GM18868 (cell line): Measurements from ENCODE around the gene GYS1.
A peak's percentile ranks its signal among the peaks of the same experiment; 100 is the strongest.
"Not testable (repeated sequence)": the region's sequence is repeated elsewhere in the genome, so short reads cannot be mapped to it uniquely, and the experiment has no call there.

Source experiments
- ATAC-seq: cut with Tn5 transposase; IDR thresholded peaks from one replicate; pipeline ENCODE4 v1.9.1; 2021; ENCODE audit warnings: mild to moderate bottlenecking, moderate library complexity; ENCODE audit not compliant: unreplicated experiment

The GYS1 gene

DNA sequence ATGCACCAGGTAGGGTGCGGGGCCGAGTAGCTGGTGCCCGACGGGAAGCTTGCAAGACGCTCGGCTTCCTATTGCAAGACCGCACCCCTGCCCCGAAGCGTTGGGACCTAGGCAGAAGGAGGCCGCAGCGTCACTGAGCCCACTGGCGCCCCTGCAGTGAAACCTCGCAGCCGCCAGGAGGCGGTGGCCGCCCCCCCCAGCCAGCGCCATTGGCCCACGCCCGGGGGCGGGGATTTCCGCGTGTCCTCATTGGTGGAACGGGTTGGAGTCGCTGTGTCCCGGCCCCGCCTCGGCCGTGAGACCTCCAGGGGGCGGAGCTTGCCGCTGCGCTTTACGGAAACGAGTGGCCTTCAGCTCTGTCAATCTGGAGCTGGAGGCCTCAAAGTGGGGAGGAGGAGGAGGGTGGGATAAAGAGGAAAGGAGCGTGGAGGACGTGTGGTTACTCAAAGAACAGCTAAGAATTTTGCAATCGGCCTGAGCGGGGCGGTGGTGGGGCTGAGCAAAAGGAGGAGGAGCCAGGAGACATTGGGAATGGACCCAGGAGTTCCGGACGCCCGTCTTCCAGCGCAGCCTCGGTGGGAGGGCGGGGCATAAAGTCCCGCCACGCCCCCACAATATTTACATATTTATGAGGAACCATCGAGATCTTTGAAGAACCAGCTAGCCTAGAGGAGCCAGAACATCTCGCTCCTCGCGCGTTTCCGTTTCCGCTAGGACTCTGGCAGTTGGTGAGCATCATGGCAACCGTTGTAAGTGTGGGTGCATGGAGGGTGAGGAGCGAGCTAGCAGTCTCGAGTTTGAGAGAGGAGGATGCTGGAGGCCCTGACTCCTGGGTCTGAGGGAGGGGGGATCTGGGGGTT, at the start of gene GYS1, which contains the start of gene RUVBL2:
TSS of gene GYS1 (minus strand) at position 135 of the 860 bp plus-strand sequence. CDS start 197 bp downstream, outside the sequence.
TSS of gene RUVBL2 (plus strand) at position 713 of the 860 bp plus-strand sequence. CDS start at position 738, 25 bp downstream.
- peak; percentile 84 for ATAC-seq

DNA sequence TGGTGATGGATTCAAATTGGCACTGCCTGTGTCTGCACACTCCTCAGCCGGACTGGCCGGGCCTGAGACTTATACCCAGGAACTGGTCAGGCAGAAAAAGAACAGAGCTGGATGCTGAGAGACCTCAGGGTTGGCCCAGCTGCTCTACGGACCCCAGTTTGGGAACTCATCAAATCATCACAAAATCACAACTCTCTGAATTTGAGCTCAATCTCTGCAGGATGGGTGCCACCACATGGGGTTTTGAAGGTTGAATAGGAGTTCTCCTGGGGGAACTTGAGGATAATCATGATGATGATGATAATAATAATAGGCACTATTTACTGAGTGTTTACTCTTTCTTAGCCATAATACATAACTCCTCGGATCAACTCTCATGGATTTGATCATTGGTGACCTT, 49.6 kb upstream of the GYS1 start:
- ATAC-seq: not testable (repeated sequence)

DNA sequence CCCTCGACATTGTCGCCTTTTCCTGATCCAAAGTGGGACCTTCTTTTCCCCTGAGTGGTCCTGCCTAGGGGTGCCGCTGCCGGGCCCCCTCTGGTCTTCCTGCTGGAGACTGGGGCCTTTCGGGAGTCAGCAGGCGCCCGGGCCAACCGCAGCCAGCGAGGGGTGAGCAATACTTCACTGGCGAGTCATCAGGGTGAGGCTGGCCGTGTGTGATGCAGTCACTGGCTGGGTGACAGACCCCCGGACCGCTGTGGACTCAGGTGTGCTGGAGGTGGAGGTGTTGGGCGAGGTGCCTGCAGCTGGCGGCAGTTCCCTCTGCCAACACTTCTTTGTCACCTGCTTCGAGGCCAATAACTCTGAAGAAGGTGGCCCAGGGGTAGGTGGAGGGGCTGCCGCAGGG, 49.1 kb upstream of the GYS1 start:
- no peak for ATAC-seq

DNA sequence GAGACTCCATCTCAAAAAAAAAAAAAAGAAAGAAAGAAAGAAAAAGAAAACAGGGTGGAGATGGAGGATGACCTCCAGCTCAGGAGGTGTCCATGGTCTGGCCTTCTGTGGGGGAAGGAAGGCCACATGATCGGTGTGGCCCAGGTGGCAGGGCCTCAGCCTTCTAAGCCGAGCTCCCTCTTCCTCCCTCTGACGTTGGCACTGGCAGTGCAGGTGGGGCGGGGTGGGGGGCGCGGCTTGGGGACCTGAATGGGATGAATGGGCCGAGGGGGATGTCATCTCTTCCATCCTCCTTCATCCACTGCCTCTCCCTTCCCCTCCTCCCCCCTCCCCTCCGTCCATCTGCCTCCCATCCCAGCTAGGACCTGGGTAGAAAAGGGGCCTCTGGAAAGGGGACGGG, 46.6 kb upstream of the GYS1 start:
- ATAC-seq: not testable (repeated sequence)

DNA sequence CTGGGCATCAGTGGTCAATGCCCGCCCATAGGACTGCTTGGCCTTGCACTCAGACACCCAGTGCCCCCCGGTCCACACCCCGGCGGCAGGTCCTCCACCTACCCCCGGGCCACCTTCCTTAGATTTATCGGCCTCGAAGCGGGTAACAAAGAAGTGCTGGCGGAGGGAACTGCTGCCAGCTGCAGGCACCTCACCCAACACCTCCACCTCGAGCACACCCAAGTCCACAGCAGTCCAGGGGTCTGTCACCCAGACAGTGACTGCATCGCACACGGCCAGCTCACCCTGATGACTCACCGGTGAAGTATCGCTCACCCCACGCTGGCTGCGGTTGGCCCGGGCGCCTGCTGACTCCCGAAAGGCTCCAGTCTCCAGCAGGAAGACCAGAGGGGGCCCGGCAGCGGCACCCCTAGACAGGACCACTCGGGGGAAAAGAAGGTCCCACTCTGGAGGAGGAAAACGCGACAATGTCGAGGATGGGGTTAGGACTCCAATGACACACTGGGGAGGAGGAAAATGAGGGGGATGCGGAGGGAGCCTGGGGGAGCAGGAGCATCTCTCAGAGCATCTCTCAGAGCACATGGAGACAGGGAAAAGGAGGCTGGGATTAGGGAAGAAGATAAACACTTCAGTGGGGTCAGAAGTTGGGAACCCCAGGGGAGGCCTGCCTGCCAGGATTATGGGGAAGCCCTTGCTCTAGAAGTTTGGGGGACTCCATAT, 45.6 kb upstream of the GYS1 start:
- ATAC-seq: not testable (repeated sequence)

DNA sequence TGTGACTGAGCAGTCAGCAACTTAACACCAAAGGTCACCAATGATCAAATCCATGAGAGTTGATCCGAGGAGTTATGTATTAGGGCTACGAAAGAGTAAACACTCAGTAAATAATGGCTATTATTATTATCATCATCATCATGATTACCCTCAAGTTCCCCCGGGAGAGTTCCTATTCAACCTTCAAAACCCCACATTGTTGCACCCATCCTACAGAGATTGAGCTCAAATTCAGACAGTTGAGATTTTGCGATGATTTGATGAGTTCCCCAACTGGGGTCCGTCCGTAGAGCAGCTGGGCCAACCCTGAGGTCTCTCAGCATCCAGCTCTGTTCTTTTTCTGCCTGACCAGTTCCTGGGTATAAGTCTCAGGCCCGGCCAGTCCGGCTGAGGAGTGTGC, 45.0 kb upstream of the GYS1 start:
- not testable (repeated sequence) for ATAC-seq

DNA sequence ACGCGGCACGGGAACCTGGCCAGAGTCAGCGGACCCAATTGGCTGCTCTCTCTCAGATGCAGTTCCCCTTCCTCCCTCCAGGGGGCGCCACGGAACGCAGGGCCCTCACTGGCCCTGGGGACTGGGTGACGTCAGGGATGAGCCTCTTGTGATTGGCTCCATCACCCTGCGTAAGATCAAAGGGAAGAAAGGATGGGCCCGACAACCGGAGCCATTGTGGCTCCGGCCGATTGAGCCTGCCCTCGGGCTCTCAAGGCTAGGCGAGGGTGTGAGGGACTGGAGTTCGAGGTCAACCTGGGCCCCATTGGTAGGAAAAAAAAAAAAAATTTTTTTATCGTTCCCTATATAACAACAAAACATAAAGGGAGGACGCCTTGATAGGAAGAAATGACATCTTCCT, 43.7 kb upstream of the GYS1 start, which contains the start of gene CGB1:
TSS of gene CGB1 (minus strand) at position 81 of the 400 bp plus-strand sequence. CDS start 184 bp downstream, outside the sequence.
- not testable (repeated sequence) for ATAC-seq

DNA sequence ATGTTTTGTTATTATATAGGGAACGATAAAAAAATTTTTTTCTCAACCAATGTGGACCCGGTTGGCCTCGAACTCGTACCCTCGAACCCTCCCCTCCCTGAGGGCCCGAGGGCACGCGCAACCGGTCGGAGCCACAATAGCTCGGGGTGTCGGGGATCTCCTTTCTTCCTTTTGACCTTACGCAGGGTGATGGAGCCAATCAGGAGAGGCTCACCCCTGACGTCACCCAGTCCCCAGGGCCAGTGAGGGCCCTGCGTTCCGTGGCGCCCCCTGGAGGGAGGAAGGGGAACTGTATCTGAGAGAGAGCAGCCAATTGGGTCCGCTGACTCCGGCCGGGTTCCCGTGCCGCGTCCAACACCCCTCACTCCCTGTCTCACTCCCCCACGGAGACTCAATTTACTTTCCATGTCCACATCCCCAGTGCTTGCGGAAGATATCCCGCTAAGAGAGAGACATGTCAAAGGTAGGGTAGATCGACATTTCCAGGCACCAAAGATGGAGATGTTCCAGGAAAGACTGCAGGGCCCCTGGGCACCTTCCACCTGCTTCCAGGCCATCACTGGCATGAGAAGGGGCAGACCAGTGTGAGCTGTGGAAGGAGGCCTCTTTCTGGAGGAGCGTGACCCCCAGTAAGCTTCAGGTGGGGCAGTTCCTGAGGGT, 38.7 kb upstream of the GYS1 start, which contains the start of gene CGB2:
TSS of gene CGB2 (plus strand) at position 249 of the 660 bp plus-strand sequence. CDS start at position 455, 206 bp downstream.
- ATAC-seq: not testable (repeated sequence)

DNA sequence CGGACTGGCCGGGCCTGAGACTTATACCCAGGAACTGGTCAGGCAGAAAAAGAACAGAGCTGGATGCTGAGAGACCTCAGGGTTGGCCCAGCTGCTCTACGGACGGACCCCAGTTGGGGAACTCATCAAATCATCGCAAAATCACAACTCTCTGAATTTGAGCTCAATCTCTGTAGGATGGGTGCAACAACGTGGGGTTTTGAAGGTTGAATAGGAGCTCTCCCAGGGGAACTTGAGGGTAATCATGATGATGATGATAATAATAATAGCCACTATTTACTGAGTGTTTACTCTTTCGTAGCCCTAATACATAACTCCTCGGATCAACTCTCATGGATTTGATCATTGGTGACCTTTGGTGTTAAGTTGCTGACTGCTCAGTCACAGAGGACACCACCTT, 37.2 kb upstream of the GYS1 start:
- not testable (repeated sequence) for ATAC-seq

DNA sequence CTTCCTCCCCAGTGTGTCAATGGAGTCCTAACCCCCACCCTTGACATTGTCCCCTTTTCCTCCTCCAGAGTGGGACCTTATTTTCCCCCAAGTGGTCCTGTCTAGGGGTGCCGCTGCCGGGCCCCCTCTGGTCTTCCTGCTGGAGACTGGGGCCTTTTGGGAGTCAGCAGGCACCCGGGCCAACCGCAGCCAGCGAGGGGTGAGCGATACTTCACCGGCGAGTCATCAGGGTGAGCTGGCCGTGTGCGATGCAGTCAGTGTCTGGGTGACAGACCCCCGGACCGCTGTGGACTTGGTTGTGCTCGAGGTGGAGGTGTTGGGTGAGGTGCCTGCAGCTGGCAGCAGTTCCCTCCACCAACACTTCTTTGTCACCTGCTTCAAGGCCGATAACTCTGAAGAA, 36.6 kb upstream of the GYS1 start:
- ATAC-seq: not testable (repeated sequence)

DNA sequence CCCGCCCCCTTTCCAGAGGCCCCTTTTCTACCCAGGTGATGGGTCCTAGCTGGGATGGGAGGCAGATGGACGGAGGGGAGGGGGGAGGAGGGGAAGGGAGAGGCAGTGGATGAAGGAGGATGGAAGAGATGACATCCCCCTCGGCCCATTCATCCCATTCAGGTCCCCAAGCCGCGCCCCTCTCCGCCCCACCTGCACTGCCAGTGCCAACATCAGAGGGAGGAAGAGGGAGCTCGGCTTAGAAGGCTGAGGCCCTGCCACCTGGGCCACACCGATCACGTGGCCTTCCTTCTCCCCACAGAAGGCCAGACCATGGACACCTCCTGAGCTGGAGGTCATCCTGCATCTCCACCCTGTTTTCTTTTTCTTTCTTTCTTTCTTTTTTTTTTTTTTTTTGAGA, 35.6 kb upstream of the GYS1 start:
- not testable (repeated sequence) for ATAC-seq

DNA sequence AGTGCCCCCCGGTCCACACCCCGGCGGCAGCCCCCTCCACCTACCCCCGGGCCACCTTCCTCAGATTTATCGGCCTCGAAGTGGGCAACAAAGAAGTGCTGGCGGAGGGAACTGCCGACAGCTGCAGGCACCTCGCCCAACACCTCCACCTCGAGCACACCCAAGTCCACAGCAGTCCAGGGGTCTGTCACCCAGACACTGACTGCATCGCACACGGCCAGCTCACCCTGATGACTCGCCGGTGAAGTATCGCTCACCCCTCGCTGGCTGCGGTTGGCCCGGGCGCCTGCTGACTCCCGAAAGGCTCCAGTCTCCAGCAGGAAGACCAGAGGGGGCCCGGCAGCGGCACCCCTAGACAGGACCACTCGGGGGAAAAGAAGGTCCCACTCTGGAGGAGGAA, 32.5 kb upstream of the GYS1 start:
- ATAC-seq: not testable (repeated sequence)

DNA sequence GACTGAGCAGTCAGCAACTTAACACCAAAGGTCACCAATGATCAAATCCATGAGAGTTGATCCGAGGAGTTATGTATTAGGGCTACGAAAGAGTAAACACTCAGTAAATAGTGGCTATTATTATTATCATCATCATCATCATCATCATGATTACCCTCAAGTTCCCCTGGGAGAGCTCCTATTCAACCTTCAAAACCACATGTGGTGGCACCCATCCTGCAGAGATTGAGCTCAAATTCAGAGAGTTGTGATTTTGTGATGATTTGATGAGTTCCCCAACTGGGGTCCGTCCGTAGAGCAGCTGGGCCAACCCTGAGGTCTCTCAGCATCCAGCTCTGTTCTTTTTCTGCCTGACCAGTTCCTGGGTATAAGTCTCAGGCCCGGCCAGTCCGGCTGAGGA, 32.0 kb upstream of the GYS1 start:
- not testable (repeated sequence) for ATAC-seq

DNA sequence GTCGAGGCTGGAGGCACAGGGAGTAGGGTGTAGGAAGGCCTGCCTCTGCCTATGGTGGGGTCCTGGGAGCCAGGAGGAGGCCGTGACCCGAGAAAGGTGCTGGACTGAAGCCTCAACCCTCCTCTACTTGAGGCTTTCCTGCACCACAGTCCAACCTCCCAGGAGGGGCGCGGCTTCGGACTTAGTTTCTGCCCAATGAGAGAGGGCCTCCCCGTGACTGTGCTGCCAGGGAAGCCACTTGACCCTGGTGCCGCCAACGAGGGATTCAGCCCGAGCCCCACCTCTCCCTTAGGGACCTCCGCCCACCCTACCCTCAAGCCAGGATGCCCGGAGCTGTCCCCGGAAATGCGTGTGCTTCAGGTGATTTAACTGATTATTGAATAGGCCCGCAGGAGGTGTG, 31.1 kb upstream of the GYS1 start, which contains the start of gene CGB3:
TSS of gene CGB3 (minus strand) at position 101 of the 400 bp plus-strand sequence. CDS start 362 bp downstream, outside the sequence.
- ATAC-seq: not testable (repeated sequence)

DNA sequence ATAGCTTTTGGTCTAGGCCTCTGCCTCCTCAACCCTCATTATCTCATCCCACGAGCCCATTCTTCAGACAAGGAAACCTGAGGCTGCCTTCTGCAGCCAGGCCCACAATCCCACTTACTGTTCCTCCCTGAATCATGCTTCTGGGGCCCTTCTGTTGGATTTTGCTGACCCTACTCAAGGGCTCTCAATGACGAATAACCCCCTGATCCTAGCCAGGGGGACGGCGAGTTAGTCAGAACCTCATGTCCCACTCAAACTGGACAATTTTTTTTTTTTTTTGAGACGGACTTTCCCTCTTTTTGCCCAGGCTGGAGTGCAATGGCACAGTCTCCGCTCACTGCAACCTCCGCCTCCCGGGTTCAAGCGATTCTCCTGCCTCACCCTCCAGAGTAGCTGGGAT, 29.0 kb upstream of the GYS1 start:
- ATAC-seq: no peak

DNA sequence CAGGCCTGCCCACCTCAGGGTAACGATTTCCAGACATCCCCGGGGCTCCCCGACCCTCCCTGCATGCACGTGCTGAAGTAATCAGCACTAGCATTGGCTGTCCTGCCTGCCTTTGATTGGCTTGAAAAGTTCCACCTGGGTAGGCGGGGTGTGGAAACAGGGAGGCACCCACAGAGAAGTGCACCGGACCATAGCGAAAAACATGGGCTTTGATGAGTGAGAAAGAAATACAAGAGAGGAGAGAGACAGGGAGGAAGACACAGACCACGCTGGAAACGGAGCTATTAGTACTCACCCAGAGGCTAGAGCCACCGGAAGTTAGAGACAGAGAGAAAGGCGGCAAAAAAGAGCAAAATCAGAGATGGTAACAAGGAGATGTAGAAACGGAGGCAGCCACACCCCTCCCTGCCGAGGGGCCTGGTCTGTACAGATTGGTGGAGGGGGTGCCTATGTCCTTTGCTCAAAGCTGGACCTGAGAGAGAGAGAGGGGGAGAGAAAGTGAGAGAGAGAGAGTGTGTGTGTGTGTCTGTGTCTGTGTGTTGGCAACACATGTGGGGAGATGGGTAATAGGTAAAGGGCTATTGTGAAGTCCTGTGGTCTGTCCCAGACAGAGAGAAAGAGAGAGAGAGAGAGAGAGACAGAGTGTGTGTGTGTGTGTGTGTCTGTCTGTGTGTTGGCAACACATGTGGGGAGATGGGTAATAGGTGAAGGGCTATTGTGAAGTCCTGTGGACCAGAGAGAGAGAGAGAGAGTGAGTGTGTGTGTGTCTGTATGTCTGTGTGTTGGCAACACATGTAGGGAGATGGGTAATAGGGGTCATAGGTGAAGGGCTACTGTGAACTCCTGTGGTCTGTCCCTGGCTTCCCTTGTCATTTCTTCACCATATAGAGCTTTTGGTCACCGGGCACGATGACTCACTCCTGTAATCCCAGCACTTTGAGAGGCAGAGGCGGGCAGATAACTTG, 28.1 kb upstream of the GYS1 start:
- ATAC-seq: no peak

DNA sequence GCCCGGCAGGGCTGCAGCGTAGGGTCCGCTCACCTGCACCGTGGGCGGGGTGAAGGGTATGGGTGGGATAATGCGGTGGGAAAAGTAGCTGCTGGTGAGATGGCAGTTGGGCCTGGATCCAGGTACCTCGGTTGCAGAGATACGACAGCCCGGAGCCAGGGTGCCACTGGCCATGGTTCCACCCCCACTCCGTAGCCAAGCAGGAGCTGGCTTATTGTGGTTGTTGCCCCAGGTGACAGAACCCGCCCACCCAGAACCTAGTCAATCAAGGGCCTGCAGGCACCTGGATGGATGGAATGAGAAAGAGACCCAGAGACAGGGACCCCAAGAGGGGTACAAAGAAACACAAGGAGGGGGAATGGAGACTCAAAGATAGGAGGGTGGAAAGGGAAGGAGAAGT, 27.2 kb upstream of the GYS1 start:
- no peak for ATAC-seq

DNA sequence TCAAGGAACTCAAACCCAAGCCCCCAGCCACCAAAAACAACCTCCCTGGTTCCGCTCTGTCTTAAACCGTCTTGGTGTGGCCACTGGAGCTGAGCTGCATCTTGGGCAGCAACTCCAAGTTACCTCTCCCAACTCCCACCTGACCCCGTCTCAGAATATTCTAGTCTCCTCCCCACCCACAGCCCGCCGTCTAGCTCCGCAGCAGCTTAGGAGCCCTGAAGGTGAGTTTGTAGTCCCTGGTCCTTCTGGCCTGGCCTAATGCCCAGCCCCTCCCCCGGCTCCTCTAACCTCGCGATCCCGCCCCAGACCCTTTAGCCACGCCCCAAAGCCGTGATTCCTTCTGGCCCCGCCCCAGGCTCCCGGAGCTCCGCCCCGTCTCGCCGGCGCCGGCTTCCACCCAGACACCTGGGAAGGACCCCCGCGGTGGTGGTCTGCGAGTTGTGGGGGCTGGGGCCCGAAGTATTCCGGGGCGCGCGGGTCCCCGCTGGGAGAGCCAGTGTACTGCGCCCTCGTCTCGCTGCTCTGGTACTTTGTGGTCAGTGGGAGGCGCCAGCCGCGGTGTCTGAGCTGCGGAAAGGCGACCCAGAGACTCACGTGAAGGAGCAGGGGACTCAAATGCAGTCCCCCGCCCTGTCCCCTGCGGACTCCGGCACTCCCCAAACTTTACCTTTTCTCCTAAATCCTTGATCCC, 26.3 kb upstream of the GYS1 start:
- ATAC-seq: no peak
